Liver (tissue), 3 donors: Measurements from ENCODE around the gene KRTAP4-11.

Experiments
- EGR1 ChIP-seq, 2 donors: IDR thresholded peaks; 2 replicates each; pipeline ENCODE4 v1.6.1; 2016 to 2018; ENCODE audit warnings: antibody characterized with exemption in 2 of 2, low read depth in 2 of 2
- GABPA ChIP-seq, 2 donors: IDR thresholded peaks in 1 of 2; conservative IDR thresholded peaks in 1 of 2; 2 replicates each; pipeline ENCODE4 v1.6.1; 2016; ENCODE audit warnings: antibody characterized with exemption in 2 of 2, mild to moderate bottlenecking in 1 of 2, moderate library complexity in 1 of 2
- JUND ChIP-seq, 2 donors: IDR thresholded peaks; 2 replicates each; pipeline ENCODE4 v1.6.1; 2016; ENCODE audit warnings: antibody characterized with exemption in 2 of 2
- RAD21 ChIP-seq, 2 donors: IDR thresholded peaks; 2 replicates each; pipeline ENCODE4 v1.6.1; 2016; ENCODE audit warnings: antibody characterized with exemption in 2 of 2, mild to moderate bottlenecking in 2 of 2
- SP1 ChIP-seq: IDR thresholded peaks from 2 replicates; pipeline ENCODE4 v1.6.1; 2018; ENCODE audit warnings: antibody characterized with exemption, mild to moderate bottlenecking
- TAF1 ChIP-seq: conservative IDR thresholded peaks from 2 replicates; pipeline ENCODE4 v1.6.1; 2016; ENCODE audit warnings: antibody characterized with exemption, mild to moderate bottlenecking
- YY1 ChIP-seq: IDR thresholded peaks from 2 replicates; pipeline ENCODE4 v1.6.1; 2016; ENCODE audit warnings: antibody characterized with exemption, mild to moderate bottlenecking
- TF ChIP-seq, protein P1 (sequence below): fragments of 150-350 bp; IDR thresholded peaks from 2 replicates; pipeline ENCODE4 v1.5.1; 2017; ENCODE audit warnings: improper control_type of control experiment, low read depth, low read length; ENCODE audit not compliant: missing input control
- TF ChIP-seq, protein P2 (sequence below): IDR thresholded peaks from 2 replicates; pipeline ENCODE4 v1.6.1; 2016; ENCODE audit warnings: antibody characterized with exemption, mild to moderate bottlenecking
- TF ChIP-seq, protein P3 (sequence below): IDR thresholded peaks from 2 replicates; pipeline ENCODE4 v1.6.1; 2016; ENCODE audit warnings: antibody characterized with exemption
- TF ChIP-seq, protein P4 (sequence below): IDR thresholded peaks from 2 replicates; pipeline ENCODE4 v1.6.1; 2016; ENCODE audit warnings: antibody characterized with exemption
- TF ChIP-seq, protein P5 (sequence below): IDR thresholded peaks from 2 replicates; pipeline ENCODE4 v1.6.1; 2016; ENCODE audit warnings: antibody characterized with exemption
- donor health status: healthy.
- donor health status: healthy.

DNA sequence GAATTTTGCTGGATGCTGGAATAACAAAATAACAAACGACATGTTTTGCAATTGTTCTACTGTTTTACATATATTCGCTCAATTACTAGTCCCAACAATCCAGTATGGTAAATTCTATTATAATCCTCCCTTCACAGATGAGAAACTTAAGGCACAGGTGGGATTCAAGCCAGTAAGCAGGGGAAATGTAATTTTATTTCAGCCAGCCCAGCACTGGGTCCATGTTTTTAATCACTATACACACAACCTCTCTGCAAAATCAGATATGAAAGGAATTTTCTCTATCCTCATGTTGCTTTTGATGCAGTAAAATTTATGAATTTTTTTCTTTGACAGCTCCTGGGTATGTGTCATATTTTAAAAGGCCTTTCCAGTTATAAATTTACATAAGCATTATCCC is 27.1 kb upstream of the KRTAP4-11 start:
- TF ChIP-seq JUND (IDR thresholded peaks at IDR 0.05) (no peak), GABPA (IDR thresholded peaks at IDR 0.05 in 1 of 2, conservative IDR thresholded peaks at IDR 0.05 in 1 of 2) (no peak), EGR1 (IDR thresholded peaks at IDR 0.05; ENCODE audit: low read depth in 2 of 2) (no peak), TAF1 (no peak), RAD21 (IDR thresholded peaks at IDR 0.05) (no peak), SP1 (no peak), YY1 (no peak)
- TF ChIP-seq, protein P1, sequence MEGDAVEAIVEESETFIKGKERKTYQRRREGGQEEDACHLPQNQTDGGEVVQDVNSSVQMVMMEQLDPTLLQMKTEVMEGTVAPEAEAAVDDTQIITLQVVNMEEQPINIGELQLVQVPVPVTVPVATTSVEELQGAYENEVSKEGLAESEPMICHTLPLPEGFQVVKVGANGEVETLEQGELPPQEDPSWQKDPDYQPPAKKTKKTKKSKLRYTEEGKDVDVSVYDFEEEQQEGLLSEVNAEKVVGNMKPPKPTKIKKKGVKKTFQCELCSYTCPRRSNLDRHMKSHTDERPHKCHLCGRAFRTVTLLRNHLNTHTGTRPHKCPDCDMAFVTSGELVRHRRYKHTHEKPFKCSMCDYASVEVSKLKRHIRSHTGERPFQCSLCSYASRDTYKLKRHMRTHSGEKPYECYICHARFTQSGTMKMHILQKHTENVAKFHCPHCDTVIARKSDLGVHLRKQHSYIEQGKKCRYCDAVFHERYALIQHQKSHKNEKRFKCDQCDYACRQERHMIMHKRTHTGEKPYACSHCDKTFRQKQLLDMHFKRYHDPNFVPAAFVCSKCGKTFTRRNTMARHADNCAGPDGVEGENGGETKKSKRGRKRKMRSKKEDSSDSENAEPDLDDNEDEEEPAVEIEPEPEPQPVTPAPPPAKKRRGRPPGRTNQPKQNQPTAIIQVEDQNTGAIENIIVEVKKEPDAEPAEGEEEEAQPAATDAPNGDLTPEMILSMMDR: no peak
- TF ChIP-seq, protein P2, sequence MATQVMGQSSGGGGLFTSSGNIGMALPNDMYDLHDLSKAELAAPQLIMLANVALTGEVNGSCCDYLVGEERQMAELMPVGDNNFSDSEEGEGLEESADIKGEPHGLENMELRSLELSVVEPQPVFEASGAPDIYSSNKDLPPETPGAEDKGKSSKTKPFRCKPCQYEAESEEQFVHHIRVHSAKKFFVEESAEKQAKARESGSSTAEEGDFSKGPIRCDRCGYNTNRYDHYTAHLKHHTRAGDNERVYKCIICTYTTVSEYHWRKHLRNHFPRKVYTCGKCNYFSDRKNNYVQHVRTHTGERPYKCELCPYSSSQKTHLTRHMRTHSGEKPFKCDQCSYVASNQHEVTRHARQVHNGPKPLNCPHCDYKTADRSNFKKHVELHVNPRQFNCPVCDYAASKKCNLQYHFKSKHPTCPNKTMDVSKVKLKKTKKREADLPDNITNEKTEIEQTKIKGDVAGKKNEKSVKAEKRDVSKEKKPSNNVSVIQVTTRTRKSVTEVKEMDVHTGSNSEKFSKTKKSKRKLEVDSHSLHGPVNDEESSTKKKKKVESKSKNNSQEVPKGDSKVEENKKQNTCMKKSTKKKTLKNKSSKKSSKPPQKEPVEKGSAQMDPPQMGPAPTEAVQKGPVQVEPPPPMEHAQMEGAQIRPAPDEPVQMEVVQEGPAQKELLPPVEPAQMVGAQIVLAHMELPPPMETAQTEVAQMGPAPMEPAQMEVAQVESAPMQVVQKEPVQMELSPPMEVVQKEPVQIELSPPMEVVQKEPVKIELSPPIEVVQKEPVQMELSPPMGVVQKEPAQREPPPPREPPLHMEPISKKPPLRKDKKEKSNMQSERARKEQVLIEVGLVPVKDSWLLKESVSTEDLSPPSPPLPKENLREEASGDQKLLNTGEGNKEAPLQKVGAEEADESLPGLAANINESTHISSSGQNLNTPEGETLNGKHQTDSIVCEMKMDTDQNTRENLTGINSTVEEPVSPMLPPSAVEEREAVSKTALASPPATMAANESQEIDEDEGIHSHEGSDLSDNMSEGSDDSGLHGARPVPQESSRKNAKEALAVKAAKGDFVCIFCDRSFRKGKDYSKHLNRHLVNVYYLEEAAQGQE: no peak
- TF ChIP-seq, protein P3, sequence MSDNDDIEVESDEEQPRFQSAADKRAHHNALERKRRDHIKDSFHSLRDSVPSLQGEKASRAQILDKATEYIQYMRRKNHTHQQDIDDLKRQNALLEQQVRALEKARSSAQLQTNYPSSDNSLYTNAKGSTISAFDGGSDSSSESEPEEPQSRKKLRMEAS: no peak
- TF ChIP-seq, protein P4, sequence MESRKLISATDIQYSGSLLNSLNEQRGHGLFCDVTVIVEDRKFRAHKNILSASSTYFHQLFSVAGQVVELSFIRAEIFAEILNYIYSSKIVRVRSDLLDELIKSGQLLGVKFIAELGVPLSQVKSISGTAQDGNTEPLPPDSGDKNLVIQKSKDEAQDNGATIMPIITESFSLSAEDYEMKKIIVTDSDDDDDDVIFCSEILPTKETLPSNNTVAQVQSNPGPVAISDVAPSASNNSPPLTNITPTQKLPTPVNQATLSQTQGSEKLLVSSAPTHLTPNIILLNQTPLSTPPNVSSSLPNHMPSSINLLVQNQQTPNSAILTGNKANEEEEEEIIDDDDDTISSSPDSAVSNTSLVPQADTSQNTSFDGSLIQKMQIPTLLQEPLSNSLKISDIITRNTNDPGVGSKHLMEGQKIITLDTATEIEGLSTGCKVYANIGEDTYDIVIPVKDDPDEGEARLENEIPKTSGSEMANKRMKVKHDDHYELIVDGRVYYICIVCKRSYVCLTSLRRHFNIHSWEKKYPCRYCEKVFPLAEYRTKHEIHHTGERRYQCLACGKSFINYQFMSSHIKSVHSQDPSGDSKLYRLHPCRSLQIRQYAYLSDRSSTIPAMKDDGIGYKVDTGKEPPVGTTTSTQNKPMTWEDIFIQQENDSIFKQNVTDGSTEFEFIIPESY: no peak
- TF ChIP-seq, protein P5, sequence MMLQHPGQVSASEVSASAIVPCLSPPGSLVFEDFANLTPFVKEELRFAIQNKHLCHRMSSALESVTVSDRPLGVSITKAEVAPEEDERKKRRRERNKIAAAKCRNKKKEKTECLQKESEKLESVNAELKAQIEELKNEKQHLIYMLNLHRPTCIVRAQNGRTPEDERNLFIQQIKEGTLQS: no peak
